ENCODE results near the gene LRG1.
"Not testable (repeated sequence)": the region's sequence is repeated elsewhere in the genome, so short reads cannot be mapped to it uniquely, and the experiment has no call there.

LRG1 gene

DNA sequence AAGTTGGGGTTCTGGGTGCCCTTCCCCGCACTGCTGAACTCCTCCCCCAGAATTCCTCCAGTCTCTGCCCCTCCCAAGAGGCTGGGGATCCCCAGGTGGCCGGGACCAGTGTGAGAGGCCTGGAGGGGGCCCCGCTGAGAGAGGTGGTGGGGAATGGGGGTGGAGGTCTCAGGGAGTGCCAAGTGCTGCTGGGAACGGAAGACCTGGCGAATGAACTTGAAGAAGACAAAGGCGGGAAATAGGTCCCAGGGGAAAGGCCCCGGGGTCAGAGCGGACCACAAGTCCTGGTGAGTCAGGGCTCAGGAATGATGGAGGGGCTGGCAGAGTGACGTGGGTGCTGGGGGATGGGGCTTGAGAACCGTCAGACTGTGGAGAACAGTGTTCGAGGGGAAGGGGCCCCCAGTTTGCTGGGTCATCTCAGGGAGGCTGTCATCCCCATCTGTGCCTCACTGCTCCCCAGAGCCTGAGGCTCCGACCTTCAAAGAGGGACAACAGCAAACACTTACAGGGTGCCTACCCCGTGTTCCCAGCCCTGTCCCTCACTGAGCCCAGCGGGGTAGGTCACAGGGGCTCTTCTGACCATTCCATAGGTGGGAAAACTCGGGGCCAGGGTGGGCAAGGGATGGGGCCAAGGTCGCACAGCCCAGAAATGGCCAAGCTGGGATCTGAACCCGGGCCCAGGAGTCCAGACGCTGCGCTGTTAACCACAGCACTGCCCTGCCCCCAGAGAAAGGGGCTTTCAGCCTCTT, 35.6 kb upstream of the LRG1 start:
- peak; percentile 95 for DNase-seq (ENCODE audit: low spot score)

GRCh38 chr19:4573682-4574081, 33.8 kb upstream of the LRG1 start:
- no peak for DNase-seq (ENCODE audit: low spot score)

GRCh38 chr19:4571305-4571917, 31.6 kb upstream of the LRG1 start:
- no peak for DNase-seq (ENCODE audit: low spot score)

GRCh38 chr19:4570916-4571304, 31.1 kb upstream of the LRG1 start:
- no peak for DNase-seq (ENCODE audit: low spot score)

DNA sequence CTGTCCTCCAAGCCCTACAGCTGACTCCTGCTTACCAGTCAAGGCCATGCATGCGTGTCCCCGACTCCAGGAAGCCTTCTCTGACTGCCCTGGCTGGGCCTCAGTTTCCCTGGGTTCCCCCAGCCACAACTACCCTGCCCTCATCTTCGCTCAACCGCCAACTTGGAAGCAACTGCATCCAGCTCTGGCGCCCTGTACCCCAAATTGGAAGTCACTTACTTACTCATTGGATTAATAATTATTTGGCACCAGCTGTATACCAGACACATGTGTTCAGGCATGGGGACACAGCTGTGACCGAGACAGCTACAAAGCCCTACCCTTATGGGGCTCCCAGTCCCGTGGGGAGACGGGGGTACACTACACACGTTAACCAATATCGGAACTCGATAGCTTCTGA, 30.6 kb upstream of the LRG1 start:
- no peak for DNase-seq (ENCODE audit: low spot score)

GRCh38 chr19:4568886-4569285, 29.1 kb upstream of the LRG1 start:
- DNase-seq (ENCODE audit: low spot score), result no peak

- peak; percentile 69 for DNase-seq (ENCODE audit: low spot score)
These were observed 27.8 kb upstream of the LRG1 start for GRCh38 chr19:4567584-4568071.

DNA sequence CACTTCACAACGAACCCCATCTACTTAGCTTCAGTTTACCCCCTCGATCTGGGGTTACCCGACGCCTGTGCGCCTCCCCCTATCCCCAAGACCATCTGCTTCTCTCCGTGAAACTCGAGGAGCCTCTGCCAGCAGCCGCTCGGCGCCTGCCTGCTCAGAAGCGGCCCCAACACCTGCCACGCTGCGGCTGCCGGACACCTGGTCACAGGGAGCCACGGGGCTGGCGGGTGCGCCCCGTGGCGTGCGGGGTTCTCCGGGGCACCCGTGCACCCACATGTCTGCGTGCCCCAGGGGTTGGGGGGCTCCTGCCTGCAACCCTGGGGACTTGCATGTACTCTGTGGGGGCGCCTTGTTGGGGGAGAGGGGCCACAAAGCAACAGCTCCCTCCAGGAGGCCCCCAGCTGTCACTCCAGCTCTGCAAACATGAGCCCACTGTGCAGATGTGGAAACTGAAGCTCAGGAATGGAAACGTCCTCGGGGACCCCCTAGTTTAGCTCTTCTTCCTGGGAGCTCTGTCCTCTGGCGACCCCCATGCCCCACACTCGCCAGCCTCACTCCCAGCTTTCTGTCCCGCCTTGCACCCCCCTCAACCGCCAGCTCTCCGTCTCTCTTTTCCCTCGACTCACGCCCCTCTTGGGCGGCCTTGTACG, 26.7 kb upstream of the LRG1 start:
- no peak for DNase-seq (ENCODE audit: low spot score)

- DNase-seq (ENCODE audit: low spot score), result not testable (repeated sequence)
These were observed 23.7 kb upstream of the LRG1 start for GRCh38 chr19:4563562-4563961.

- not testable (repeated sequence) for DNase-seq (ENCODE audit: low spot score)
These were observed 22.2 kb upstream of the LRG1 start for GRCh38 chr19:4562085-4562484.

DNA sequence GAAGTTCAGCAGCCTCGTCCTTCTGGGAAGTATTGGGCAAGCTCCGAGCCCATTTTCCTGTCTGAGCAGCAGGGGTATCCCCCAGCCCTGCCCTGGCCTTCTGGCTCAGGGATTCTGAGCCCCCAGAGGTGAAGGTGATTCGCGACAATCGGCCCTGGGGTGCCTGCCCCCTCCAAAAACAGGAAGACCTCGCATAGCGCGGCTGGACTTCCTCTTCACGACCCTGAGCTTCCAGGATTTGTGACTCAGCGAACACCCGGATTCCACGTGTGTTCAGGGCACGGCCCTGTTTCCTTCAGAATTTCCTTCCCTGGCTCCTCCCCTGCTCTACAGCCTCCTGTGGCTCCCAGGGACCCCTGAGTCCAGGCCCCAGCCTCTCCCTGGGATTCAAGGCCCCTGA, 19.7 kb upstream of the LRG1 start, which contains the start of gene SEMA6B:
Gene SEMA6B, minus strand, starts transcription at position 116 of the 400 bp plus-strand sequence. CDS start 1,227 bp downstream, outside the sequence.
- DNase-seq (ENCODE audit: low spot score), result no peak

- peak; percentile 86 for DNase-seq (ENCODE audit: low spot score)
These were observed 18.4 kb upstream of the LRG1 start for GRCh38 chr19:4557971-4558941.

GRCh38 chr19:4557144-4557970, 17.5 kb upstream of the LRG1 start:
- DNase-seq (ENCODE audit: low spot score), result no peak

- DNase-seq (ENCODE audit: low spot score), result peak; percentile 86
These were observed 16.8 kb upstream of the LRG1 start for GRCh38 chr19:4556597-4557127.

DNA sequence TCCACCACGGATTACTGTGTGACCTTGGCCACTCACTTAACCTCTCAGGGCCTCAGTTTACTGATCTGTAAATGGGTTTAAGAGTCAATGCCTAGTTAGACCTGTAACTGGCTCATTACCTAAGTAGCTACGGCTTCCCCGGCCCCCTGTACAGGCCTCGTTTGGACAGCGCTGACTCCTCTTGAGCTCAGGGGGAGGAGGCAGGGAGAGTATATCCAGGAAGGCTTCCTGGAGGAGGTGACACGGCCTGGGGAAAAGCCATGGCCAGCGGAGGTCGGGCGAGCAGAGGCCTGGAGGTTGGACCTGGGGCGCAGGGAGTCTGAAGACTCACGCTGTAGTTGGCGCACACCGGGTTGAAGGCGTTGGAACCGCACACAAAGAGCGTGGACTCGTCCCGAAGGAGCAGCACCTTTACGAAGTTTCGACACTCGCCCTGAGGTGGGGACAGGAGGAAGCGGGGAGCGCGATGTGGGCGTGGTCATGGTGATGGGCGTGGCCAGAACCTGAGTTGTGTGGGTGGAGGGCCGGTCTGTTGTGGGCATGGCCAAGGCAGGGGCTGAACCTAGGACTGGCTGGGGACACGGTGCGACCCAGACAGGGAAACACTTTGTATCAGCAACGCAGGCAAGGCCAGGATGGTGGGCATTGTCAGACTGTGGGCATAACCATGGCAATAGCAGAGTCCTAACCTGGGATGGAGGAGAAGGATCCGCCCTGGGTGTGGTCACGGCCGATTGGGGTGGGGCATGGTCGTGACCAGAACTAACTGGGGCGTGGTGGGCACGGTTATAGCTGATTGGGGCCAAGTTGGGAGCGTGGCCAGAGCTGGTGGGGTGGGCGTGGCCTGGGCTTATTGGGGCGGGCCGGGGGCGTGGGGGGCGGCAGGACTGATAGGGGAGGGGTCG, 16.1 kb upstream of the LRG1 start:
- no peak for DNase-seq (ENCODE audit: low spot score)

GRCh38 chr19:4554717-4555116, 14.9 kb upstream of the LRG1 start:
- DNase-seq (ENCODE audit: low spot score), result no peak

- DNase-seq (ENCODE audit: low spot score), result no peak
These were observed 13.9 kb upstream of the LRG1 start for GRCh38 chr19:4553775-4554174.

- no peak for DNase-seq (ENCODE audit: low spot score)
These were observed 13.4 kb upstream of the LRG1 start for GRCh38 chr19:4553092-4553695.

GRCh38 chr19:4552525-4552819, 12.6 kb upstream of the LRG1 start:
- no peak for DNase-seq (ENCODE audit: low spot score)
